ENCODE results near the gene ELMOD3.

- TF ChIP-seq CTCF (conservative IDR thresholded peaks at IDR 0.05) (no peak), ZFX (IDR thresholded peaks at IDR 0.05) (no peak)
Observed at GRCh38 chr2:85387754-85388153, 33.2 kb downstream of the ELMOD3 start.
